Sigmoid colon (tissue), 3 donors: ENCODE results near the gene POU2F2.

ENCODE experiments used
- CTCF ChIP-seq, 4 experiments: fragments of 450-650 bp in 3 of 4; fragments of 200-600 bp in 1 of 4; IDR thresholded peaks; one replicate each; pipeline ENCODE4 v1.5.1; 2016 to 2019; ENCODE audit warnings: antibody characterized with exemption in 4 of 4, mild to moderate bottlenecking in 3 of 4, moderate library complexity in 2 of 4
- POLR2A ChIP-seq, 2 donors: fragments of 450-650 bp; IDR thresholded peaks; one replicate each; pipeline ENCODE4 v1.6.1; 2016; ENCODE audit warnings: antibody characterized with exemption in 2 of 2, mild to moderate bottlenecking in 2 of 2, moderate library complexity in 2 of 2

- no peak for TF ChIP-seq POLR2A (IDR thresholded peaks at IDR 0.05)
- no peak for TF ChIP-seq CTCF (IDR thresholded peaks at IDR 0.05)
Observed at GRCh38 chr19:42068756-42069571, 63.3 kb downstream of the POU2F2 start.
